Epithelial cell of esophagus (primary cell): ENCODE measurements around the gene GLE1.

Experiments used
- DNase-seq: peaks from one replicate; pipeline ENCODE4 v3.0.0; 2010; ENCODE audit warnings: low read depth
- H3K4me3 ChIP-seq: 2 replicates; pipeline ENCODE4 v1.5.1; 2011; ENCODE audit warnings: mild to moderate bottlenecking, low read length, control low read depth
- TF ChIP-seq, protein P1 (sequence below): IDR thresholded peaks from 2 replicates; pipeline ENCODE4 v1.5.1; 2011; ENCODE audit warnings: low read depth, mild to moderate bottlenecking, low read length, control low read depth, inconsistent platforms; ENCODE audit not compliant: insufficient read depth; ENCODE audit errors: missing control alignments

Gene GLE1, protein sequence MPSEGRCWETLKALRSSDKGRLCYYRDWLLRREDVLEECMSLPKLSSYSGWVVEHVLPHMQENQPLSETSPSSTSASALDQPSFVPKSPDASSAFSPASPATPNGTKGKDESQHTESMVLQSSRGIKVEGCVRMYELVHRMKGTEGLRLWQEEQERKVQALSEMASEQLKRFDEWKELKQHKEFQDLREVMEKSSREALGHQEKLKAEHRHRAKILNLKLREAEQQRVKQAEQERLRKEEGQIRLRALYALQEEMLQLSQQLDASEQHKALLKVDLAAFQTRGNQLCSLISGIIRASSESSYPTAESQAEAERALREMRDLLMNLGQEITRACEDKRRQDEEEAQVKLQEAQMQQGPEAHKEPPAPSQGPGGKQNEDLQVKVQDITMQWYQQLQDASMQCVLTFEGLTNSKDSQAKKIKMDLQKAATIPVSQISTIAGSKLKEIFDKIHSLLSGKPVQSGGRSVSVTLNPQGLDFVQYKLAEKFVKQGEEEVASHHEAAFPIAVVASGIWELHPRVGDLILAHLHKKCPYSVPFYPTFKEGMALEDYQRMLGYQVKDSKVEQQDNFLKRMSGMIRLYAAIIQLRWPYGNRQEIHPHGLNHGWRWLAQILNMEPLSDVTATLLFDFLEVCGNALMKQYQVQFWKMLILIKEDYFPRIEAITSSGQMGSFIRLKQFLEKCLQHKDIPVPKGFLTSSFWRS

DNA sequence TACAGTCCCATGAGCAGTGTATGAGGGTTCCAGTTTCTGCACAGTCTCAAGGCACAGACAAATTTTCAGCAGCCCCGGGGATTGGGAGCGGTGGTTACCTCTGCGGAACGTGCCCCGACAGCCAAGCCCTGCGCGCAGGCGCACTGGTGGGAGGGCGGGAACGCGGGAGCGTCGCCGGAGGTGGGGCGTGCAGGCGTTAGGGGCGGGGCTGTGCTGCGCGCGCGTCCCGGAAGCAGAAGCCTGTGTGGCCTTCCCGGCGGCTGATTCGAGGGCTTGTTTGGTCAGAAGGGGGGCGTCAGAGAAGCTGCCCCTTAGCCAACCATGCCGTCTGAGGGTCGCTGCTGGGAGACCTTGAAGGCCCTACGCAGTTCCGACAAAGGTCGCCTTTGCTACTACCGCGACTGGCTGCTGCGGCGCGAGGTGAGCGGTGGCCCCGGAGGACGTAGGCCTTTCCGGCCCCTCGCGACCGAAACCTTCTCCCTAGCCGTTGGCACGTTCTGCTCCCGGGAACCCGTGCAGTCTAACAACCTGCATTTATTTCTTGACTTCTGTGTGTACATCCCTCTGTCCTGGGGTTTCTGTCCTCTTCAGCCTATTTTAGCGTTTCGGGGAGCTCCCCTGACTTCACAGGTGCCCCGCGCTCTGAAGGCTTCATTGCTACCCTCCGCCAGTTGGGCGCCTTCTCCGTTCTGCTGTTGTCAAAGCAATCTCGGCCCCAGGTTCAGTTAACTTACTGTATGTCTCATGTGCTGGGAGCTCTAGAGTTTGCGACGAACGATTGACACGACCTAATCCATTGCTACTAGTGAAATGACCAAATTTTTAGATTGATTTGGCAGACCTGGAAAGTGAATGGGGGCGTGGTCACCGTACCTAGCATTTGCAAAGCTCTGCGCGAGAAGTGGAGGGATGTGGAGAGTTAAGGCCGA, at the start of gene GLE1:
Gene GLE1, plus strand, starts transcription at position 235 of the 929 bp plus-strand sequence. Its CDS starts 87 bp downstream, at position 322.
- TF ChIP-seq, protein P1, sequence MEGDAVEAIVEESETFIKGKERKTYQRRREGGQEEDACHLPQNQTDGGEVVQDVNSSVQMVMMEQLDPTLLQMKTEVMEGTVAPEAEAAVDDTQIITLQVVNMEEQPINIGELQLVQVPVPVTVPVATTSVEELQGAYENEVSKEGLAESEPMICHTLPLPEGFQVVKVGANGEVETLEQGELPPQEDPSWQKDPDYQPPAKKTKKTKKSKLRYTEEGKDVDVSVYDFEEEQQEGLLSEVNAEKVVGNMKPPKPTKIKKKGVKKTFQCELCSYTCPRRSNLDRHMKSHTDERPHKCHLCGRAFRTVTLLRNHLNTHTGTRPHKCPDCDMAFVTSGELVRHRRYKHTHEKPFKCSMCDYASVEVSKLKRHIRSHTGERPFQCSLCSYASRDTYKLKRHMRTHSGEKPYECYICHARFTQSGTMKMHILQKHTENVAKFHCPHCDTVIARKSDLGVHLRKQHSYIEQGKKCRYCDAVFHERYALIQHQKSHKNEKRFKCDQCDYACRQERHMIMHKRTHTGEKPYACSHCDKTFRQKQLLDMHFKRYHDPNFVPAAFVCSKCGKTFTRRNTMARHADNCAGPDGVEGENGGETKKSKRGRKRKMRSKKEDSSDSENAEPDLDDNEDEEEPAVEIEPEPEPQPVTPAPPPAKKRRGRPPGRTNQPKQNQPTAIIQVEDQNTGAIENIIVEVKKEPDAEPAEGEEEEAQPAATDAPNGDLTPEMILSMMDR, result no peak
- peak within 1 kb of the TSS; percentile 87 for H3K4me3 ChIP-seq
- peak; percentile 95 for DNase-seq

DNA sequence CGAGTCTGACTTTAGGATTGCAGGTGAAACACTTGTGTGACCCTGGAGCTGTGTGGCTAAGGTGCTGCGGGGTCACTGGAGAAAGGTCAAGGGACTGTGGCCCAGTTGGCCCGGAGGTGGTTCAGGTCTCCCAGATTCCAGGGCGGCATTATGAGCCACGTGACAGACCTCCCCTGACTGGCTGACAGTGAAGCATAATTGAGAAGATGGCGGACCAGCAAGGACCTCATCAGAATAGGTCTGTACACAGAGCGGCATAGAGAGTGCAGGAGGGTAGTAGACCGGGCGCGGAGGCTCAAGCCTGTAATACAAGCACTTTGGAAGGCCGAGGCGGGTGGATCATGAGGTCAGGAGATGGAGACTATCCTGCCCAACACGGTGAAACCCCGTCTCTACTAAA, 49.5 kb upstream of the GLE1 start:
- no peak for DNase-seq
- H3K4me3 ChIP-seq, result no peak overlapping the region
- TF ChIP-seq, protein P1, result no peak

DNA sequence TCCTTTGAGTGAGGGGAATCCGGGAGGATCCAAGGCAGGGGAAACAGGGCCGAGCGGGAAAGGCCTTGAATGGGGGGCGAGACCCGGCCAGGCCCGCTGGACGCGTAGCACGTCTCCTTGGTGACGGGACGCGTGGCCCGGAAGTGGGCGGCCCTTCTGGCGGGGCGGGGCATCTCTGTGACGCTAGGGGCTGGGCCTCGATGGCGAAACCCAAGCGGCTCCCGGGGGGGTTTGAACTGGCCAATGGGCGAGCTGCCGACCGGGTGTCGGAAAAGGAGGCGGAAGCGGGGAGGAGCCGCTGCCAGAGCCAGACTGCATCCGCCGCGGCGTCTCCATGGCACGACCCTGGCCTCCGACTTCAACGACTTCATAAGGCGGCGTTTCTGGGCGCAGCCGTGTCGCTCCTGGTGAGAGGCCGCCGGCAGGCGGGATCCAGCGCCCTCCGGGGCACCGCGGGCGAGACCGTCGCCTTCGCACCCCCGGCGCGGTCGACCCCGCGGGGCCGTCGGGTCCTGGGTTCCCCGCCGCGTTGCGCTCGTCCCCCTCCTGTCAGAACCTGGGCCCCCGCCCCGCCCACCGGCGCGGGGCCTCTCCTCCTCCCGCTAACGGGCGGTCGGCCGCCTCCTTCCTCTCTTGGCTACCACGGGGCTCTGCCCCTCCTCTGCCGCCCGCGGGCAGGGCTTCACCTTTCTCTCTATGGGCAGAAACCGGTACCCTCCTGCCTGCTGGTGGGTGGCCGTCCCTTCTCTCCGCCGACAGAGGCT, 48.5 kb upstream of the GLE1 start, which contains the start of gene ODF2:
Gene ODF2, plus strand, starts transcription at position 158 of the 764 bp plus-strand sequence. Its CDS starts 86 bp downstream, at position 244.
- TF ChIP-seq, protein P1, result no peak
- peak within 1 kb of the TSS; percentile 74 for H3K4me3 ChIP-seq
- DNase-seq, result peak; percentile 97

DNA sequence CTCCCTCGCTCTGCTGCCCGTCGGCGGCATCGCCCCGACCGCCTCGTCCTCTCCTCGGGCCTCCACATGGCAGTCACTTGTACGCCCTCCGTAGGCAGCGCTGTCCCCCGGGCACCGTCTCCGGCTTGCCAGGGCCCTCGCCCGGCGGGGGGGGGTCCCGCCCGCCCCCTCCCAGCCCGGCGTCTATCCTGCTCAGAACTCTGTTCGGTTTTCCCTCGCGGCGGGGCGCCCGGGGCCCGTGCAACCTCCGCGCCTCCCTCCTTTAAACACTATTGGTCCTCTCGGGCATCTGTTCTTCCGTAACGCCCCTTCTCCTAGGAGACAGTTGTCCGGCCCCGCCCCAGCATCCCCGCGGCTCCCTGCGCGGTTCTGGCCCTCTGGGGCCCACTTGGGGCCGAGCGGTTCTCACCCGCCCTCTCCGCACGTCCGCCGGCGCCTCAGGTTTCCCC, 47.9 kb upstream of the GLE1 start:
- peak overlapping the region; percentile 74 for H3K4me3 ChIP-seq
- DNase-seq, result peak; percentile 74
- TF ChIP-seq, protein P1, result no peak

DNA sequence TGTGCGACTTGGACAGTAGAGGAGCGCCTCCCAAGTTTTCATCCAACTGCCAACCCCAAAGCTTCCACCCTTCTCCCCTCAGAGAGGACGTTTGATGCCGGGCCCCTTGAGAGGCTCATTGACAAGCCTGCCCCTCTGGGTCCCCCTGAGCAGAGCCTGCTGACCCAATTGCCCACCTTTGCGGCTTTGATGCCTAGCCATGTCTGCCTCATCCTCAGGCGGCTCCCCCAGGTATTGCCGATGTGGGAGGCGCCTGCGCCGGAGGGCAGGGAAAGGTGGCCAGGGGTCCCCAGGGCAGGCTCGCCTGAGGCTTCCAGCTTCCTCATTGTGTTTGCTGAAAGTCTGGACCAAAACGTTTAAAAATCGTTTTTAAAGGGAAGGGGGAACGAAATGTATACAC, 47.3 kb upstream of the GLE1 start:
- peak overlapping the region; percentile 74 for H3K4me3 ChIP-seq

More for the DNA sequence above, 47.3 kb upstream of the GLE1 start:
- no peak for DNase-seq
- TF ChIP-seq, protein P1, result no peak
